GM21737 (cell line): ENCODE data around the gene RASSF5.
A peak's percentile ranks its signal among the peaks of the same experiment; 100 is the strongest.
"Not testable (repeated sequence)": the region's sequence is repeated elsewhere in the genome, so short reads cannot be mapped to it uniquely, and the experiment has no call there.

Experiments
- ATAC-seq: cut with Tn5 transposase; IDR thresholded peaks from one replicate; pipeline ENCODE4 v1.9.1; 2021; ENCODE audit warnings: mild to moderate bottlenecking, moderate library complexity; ENCODE audit not compliant: unreplicated experiment

RASSF5 gene

DNA sequence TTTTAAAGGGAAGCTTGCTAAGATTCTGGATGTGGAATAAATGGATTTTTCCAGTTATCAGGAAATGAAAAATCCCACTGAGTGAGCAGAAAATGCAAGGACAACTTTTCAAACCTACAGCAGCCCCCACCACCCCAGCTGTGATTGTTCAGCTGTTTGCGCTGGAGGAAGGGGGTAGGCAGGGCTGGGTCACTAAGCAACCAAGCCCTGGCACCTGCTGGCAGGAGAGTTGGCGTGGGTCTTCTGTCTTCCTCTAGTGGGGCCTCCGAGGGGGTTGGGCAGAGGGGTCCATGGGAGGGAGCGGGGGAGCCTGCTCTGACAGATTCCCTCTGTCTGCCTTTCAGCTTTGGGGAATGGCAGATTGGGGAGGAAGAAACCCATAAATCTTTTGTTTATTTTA lies 59.7 kb downstream of the RASSF5 start:
- no peak for ATAC-seq

DNA sequence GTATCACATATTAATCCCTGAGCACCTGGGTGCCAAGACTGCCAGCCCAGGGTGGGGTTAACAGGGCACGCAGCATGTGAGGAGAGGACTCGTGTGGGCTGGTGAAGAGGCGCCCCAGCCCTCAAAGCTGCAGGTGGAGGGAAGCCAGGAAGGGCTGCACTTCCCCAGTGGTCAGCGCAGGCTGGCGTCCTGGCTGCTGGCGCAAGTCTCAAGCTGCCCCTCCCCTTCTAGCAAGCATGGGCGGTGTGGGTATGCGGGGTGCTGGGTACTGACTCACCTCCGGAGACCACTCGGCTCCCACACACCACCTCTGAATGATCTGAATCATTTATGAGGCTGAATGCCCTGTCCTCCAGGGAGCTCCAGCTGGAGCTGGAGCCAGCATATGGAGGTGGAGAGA lies 60.9 kb downstream of the RASSF5 start:
- ATAC-seq: no peak

GRCh38 chr1:206568779-206569352 lies 61.5 kb downstream of the RASSF5 start:
- no peak for ATAC-seq

DNA sequence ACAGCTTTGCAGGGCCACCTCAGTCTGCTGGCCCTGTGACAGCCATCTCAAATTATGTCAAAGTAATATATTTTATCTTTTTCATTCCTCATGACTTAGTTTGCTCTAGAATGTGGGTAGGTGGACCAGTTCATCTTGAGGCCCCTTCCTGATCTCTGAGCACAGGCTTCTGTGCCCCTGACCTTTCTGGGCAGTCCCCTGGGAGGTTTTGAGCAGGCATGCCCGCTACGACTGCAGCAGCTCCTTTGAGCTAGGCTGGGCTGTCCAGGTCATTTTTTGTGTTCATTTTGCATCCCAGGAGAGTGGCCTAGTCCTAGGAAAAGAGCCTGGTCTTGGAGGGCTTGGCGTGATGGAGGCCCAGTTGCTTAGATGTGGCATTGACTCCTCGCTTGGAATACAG lies 62.2 kb downstream of the RASSF5 start:
- ATAC-seq: no peak

- ATAC-seq: no peak
These were observed 63.2 kb downstream of the RASSF5 start for GRCh38 chr1:206570529-206570928.

DNA sequence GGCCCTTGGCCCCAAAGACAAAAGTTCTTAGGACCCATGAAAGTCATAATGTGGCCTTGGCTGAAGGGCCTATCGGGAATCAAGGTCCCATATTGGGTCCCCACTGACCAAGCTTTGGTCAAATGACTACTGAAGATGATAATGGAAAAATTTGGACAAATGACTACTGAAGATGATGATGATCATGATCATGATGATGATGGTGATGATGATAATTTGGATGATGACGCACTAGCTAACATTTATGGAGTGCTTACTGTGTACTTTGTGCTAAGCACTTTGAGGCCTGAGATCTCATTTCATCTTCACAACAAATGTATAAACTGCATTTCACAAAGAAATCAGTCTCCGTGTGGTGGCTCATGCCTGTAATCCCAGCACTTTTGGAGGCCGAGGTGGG lies 65.5 kb downstream of the RASSF5 start:
- ATAC-seq: no peak

DNA sequence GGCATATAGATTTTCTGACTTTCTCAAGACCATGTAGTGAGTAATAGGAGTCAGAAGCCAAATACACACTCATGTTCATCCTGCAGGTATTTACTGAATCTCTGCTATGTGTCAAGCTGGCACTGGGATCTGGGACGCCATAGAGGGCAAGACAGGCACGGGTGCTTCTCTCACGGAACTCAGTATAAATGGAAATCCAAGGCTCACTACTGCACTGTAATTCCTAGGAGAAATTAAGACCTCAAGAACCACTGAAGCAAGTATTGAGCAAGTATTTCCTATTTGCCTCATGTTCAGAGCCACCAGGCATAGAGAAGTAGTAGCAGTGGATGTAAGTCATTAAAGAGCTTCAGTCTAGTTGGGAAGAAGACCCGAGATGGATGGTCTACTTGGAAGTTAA lies 66.0 kb downstream of the RASSF5 start:
- ATAC-seq: no peak

DNA sequence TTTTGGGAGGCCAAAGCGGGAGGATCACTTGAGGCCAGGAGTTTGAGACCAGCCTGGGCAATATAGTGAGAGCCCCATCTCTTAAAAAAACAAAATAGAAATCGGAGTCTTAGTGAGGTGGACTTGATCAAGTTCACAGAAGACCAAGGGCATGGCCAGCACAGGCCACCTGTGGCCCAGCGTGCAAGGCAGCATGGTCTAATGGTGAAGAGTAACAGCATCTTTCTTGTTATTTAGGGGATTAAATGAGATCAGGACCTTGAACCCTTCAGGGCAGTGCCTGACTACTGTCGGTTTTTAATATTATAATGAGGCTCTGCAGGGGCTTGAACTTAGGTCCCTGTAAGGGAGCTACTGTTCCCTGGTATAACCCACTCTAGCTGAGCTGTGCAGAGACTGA lies 66.4 kb downstream of the RASSF5 start:
- no peak for ATAC-seq

- no peak for ATAC-seq
These were observed 68.0 kb downstream of the RASSF5 start for GRCh38 chr1:206575165-206575893.

GRCh38 chr1:206575894-206576737 lies 68.8 kb downstream of the RASSF5 start:
- ATAC-seq: no peak

DNA sequence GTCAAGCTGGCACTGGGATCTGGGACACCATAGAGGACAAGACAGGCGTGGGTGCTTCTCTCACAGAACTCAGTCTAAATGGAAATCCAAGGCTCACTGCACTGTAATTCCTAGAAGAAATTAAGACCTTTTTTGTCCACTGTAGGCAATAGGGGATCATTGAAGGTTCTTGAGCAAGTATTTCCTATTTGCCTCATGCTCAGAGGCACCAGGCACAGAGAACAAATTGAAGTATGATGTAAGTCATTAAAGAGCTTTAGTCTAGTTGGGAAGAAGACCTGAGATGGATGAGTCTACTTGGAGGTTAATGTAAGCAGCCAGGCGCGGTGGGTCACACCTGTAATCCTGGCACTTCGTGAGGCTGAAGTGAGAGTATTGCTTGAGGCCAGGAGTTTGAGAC lies 70.3 kb downstream of the RASSF5 start:
- ATAC-seq: no peak

- no peak for ATAC-seq
These were observed 71.0 kb downstream of the RASSF5 start for GRCh38 chr1:206578068-206578977.

DNA sequence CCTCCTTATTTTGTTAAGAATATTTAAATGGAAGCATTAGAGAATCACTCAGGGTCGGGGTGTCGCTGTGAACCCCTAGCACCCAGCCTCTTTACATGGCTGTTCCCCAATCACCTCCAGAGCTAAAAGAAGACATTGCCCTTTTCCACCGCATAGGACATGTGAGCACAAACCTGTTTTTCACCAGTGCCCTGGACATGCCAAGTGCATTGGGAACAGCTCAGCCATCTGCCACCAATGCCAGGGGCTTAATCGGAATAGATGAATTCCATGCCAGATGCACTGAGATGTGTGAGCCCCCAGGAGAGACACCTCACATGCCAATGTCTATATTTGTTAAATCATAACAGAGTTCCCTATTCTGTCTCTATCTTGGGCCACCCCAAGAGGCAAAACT lies 71.6 kb downstream of the RASSF5 start:
- no peak for ATAC-seq

DNA sequence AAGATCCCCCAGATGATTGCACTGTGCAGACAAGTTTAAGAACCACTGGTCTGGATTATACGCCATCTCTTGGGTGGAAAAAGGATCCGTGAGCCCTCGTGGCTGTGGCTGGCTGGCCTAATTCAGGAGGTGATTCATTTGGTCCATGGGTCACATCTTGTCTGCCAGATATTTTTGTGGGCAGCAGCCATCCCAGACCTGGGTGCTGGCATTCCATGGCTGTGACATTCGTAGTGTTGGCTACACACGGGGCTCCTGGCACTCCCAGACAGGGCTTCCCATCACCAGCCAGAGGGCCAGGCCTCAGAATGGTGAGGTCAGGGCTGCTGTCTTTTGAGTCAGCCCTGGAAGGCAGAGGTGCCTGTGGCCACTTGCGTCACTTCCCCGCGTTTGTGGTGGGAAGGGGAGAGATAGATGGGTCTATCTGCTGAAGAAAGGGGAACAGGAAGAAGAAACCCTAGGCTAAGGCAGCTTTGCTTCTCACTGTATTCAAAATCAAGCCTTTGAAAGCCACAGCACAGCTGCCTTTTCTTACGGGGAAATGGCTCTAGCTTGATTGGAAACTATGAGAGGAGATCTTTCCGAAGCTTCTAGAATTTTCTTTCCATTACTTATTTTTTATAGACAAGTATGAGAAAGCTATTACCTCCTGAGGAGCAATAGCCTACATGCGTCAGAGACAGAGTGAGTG lies 72.6 kb downstream of the RASSF5 start:
- ATAC-seq: peak; percentile 80

DNA sequence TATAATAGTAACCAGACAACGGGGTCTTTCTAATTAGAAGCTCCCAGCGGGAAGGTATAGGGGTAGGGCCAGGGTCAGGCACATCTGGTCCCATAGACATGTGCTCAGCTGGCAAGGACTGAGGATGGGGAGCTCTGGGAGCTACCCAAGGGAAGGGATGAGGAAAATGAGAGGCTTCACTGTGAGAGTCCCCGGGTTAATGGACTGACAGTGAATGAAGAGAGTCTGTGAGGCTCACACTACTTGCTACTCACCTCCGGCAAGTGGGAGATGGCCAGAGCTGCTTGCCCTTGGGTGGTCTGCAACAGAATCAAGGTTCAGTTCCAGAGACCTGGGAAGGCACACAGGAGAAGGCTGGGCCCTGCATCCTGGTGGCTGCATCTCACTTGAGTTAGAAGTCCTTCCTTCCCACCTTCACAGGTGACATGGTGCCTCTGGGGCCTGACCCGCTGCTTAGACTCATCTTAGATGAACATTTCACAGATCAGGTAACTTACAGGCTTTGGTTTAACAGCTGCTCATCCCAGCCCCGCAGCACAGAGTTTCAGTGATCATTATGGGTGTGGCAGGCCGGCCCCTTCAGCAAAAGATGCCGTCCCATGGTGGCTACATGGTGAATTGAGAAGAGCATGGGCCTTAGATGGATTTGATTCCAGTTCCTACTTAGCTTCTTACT lies 73.2 kb downstream of the RASSF5 start:
- ATAC-seq: peak; percentile 21

DNA sequence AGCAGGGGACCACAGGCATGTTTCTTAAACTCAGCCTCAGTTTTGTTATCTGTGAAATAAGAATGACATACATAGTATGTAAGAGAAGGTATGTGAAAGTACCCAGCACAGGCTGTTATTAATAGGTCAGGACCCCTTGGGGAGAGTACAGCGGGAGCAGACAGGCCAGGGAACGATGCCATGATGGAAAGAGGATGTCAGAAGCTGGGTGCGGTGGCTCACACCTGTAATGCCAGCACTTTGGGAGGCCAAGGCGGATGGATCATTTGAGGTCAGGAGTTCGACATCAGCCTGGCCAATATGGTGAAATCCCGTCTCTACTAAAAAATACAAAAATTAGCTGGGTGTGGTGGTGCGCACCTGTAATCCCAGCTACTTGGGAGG lies 73.8 kb downstream of the RASSF5 start:
- not testable (repeated sequence) for ATAC-seq

DNA sequence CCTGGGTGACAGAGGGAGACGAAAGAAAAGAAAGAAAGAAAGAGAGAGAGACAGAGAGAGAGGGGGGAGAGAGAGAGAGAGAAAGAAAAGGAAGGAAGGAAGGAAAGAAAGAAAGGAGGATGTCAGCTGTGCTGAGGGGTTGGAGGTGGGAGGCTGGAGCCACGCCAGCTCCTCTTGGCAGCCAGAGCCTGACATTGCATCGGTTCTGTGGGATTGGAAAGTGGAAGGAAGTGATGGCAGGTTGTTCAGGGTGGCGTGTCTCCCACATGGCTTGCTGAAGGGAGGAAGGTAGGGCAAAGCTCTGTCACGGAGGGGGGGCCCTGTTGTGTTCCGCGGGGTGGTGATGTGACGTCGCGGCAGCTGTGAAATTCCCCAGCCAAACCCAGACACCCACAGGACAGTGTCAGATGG lies 74.2 kb downstream of the RASSF5 start:
- no peak for ATAC-seq

- ATAC-seq: no peak
These were observed 75.2 kb downstream of the RASSF5 start for GRCh38 chr1:206582537-206582936.

- ATAC-seq: no peak
These were observed 75.8 kb downstream of the RASSF5 start for GRCh38 chr1:206582971-206583706.
